ENCODE results near the gene GFOD1. TPM values are rescaled to one million over a fixed set of nuclear protein-coding genes. Genes with fewer than 3 reads are reported as not detected.
A peak's percentile ranks its signal among the peaks of the same experiment; 100 is the strongest.

GFOD1 gene
- total RNA-seq, 1 donor from 2014 or later, result 20.2 TPM

- no peaks in the 10 kb centered on the region for H3K36me3 ChIP-seq
- no peak for TF ChIP-seq CTCF (IDR thresholded peaks at IDR 0.05)
- H3K4me1 ChIP-seq, result peaks cover 69% of the 10 kb centered on the region
- ATAC-seq, result peak in 1 of 2 donors; percentile 7
- no peak overlapping the region for H3K4me3 ChIP-seq
- no peaks in the 10 kb centered on the region for H3K27me3 ChIP-seq (ENCODE audit: low read depth)
- DNase-seq, result no peak
- H3K9me3 ChIP-seq, result no peaks in the 10 kb centered on the region
- H3K27ac ChIP-seq, result no peak overlapping the region
- intact Hi-C loops (cut with DNase I), result no loop called here
Measured at GRCh38 chr6:13453771-13454251, 33.6 kb downstream of the GFOD1 start.

- no peaks in the 10 kb centered on the region for H3K9me3 ChIP-seq
- no peak overlapping the region for H3K4me3 ChIP-seq
- TF ChIP-seq CTCF (IDR thresholded peaks at IDR 0.05), result no peak
- no peak for ATAC-seq
- DNase-seq, result no peak
- no peaks in the 10 kb centered on the region for H3K27me3 ChIP-seq (ENCODE audit: low read depth)
- H3K36me3 ChIP-seq, result no peaks in the 10 kb centered on the region
- intact Hi-C loops (cut with DNase I), result no loop called here
- H3K27ac ChIP-seq, result no peak overlapping the region
- H3K4me1 ChIP-seq, result peaks cover 69% of the 10 kb centered on the region
Measured at GRCh38 chr6:13453153-13453552, 34.2 kb downstream of the GFOD1 start.

- intact Hi-C loops (cut with DNase I), result no loop called here
- Histone ChIP-seq H3K27me3 (ENCODE audit: low read depth) (no peaks in the 10 kb centered on the region), H3K36me3 (no peaks in the 10 kb centered on the region), H3K4me1 (peaks cover 70% of the 10 kb centered on the region), H3K4me3 (no peak overlapping the region), H3K9me3 (no peaks in the 10 kb centered on the region), H3K27ac (no peak overlapping the region)
- ATAC-seq (no peak), DNase-seq (no peak)
- no peak for TF ChIP-seq CTCF (IDR thresholded peaks at IDR 0.05)
Measured at GRCh38 chr6:13452346-13453117, 34.9 kb downstream of the GFOD1 start.

GRCh38 chr6:13451181-13451895 lies 36.1 kb downstream of the GFOD1 start:
- H3K4me3 ChIP-seq, result no peak overlapping the region
- no peak for TF ChIP-seq CTCF (IDR thresholded peaks at IDR 0.05)
- no peaks in the 10 kb centered on the region for H3K9me3 ChIP-seq
- H3K4me1 ChIP-seq, result peaks cover 69% of the 10 kb centered on the region
- no peak for DNase-seq
- no peaks in the 10 kb centered on the region for H3K27me3 ChIP-seq (ENCODE audit: low read depth)
- H3K36me3 ChIP-seq, result no peaks in the 10 kb centered on the region
- ATAC-seq, result no peak
- intact Hi-C loops (cut with DNase I), result no loop called here
- peak overlapping the region; percentile 40 for H3K27ac ChIP-seq

- no peaks in the 10 kb centered on the region for H3K9me3 ChIP-seq
Measured at GRCh38 chr6:13450628-13451027, 36.8 kb downstream of the GFOD1 start.

More at GRCh38 chr6:13450628-13451027, 36.8 kb downstream of the GFOD1 start:
- TF ChIP-seq CTCF (IDR thresholded peaks at IDR 0.05), result no peak
- Histone ChIP-seq H3K4me3 (no peak overlapping the region), H3K27ac (peak overlapping the region; percentile 40), H3K36me3 (no peaks in the 10 kb centered on the region), H3K4me1 (peaks cover 72% of the 10 kb centered on the region), H3K27me3 (ENCODE audit: low read depth) (no peaks in the 10 kb centered on the region)
- ATAC-seq (no peak), DNase-seq (no peak)
- intact Hi-C loops (cut with DNase I), result no loop called here

Data from lower lobe of right lung (tissue), 2 donors.